ENCODE measurements around the gene MRTFB. TPM values are rescaled to one million over a fixed set of nuclear protein-coding genes. Genes with fewer than 3 reads are reported as not detected.
A peak's percentile ranks its signal among the peaks of the same experiment; 100 is the strongest.

The MRTFB gene
- total and polyA plus RNA-seq, 2 of the 13 experiments (the other 11 are each of a cell fraction or from before 2014, with no cell fraction given) = 11.4 to 14.0 TPM

DNA sequence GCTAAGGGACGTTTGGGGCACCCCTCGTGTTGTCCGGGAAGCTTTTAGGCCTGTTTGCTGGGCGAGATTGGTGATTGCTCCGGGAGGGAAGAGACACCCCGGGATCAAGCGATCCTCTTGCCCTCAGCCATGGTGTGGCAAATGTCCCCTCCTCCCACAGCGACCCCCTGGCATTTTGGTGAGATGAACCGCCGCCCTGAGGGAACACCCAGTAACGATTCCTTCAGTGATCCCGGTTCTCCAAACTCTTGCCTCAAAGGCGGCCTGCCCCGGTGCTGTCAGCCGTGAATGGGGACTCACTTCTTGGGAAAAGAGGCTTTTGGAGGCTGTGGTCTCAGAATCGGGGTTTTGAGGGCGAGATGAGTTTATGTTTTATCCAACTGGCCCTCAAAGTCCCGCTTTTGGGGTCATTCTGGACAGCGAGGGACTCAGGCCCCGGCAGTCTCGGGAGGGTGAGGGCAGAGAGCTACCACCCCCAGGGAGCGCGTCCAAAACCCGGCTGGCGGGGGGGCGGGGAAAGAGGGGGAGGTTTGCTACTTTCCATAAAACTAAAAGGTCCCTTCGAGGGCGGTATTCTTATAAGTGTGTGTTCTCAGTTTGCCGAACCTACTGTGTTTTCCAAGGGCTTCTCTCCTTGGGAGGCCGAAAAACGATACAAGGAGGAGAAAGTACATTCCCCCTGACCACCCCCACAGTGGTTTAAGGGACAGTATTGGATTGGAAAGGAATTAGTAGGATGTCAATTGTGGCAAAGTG is 232.7 kb downstream of the MRTFB start (continued):
- TF ChIP-seq, protein P1, sequence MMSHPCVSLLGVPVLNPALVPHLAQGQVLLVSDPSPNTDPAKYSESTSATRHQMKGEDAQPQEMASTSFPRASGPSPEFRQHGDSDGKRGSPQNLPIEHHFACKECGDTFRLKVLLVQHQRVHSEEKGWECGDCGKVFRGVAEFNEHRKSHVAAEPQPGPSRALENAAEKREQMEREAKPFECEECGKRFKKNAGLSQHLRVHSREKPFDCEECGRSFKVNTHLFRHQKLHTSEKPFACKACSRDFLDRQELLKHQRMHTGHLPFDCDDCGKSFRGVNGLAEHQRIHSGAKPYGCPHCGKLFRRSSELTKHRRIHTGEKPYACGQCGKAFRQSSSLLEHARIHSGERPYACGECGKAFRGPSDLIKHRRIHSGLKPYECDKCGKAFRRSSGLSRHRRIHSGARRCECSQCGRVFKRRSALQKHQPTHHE (CRISPR knock-in tag; IDR thresholded peaks at IDR 0.05; ENCODE audit: borderline replicate concordance) = peak; percentile 66; the same call in 1 of the 2 replicates
- TF ChIP-seq, protein P2, sequence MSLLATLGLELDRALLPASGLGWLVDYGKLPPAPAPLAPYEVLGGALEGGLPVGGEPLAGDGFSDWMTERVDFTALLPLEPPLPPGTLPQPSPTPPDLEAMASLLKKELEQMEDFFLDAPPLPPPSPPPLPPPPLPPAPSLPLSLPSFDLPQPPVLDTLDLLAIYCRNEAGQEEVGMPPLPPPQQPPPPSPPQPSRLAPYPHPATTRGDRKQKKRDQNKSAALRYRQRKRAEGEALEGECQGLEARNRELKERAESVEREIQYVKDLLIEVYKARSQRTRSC (CRISPR knock-in tag; IDR thresholded peaks at IDR 0.05; ENCODE audit: low read depth) = 0 out of 2 replicates have a peak, but pooled peaks have one; percentile 71
- TF ChIP-seq WIZ (CRISPR knock-in tag; IDR thresholded peaks at IDR 0.05) = no peak
- TF ChIP-seq SRY (CRISPR knock-in tag; IDR thresholded peaks at IDR 0.05) = no peak
- no peak for TF ChIP-seq CREB1 (IDR thresholded peaks at IDR 0.05)
- no peak for TF ChIP-seq CREB1 (CRISPR knock-in tag; IDR thresholded peaks at IDR 0.05)
- TF ChIP-seq KDM4B (CRISPR knock-in tag; IDR thresholded peaks at IDR 0.05) = no peak
- TF ChIP-seq PITX1 (CRISPR knock-in tag; IDR thresholded peaks at IDR 0.05) = 0 out of 2 replicates have a peak, but pooled peaks have one; percentile 36
- TF ChIP-seq HNRNPL (IDR thresholded peaks at IDR 0.05; ENCODE audit: low read depth, low read length) = peak; percentile 78; the same call in 1 of the 2 replicates
- no peak for TF ChIP-seq GLI4 (CRISPR knock-in tag; IDR thresholded peaks at IDR 0.05; ENCODE audit: borderline replicate concordance)
- TF ChIP-seq ZNF891 (CRISPR knock-in tag; IDR thresholded peaks at IDR 0.05) = peak; percentile 59; the same call in 1 of the 2 replicates
- TF ChIP-seq ZNF343 (CRISPR knock-in tag; IDR thresholded peaks at IDR 0.05) = 0 out of 2 replicates have a peak, but pooled peaks have one; percentile 38
- TF ChIP-seq, protein P3, sequence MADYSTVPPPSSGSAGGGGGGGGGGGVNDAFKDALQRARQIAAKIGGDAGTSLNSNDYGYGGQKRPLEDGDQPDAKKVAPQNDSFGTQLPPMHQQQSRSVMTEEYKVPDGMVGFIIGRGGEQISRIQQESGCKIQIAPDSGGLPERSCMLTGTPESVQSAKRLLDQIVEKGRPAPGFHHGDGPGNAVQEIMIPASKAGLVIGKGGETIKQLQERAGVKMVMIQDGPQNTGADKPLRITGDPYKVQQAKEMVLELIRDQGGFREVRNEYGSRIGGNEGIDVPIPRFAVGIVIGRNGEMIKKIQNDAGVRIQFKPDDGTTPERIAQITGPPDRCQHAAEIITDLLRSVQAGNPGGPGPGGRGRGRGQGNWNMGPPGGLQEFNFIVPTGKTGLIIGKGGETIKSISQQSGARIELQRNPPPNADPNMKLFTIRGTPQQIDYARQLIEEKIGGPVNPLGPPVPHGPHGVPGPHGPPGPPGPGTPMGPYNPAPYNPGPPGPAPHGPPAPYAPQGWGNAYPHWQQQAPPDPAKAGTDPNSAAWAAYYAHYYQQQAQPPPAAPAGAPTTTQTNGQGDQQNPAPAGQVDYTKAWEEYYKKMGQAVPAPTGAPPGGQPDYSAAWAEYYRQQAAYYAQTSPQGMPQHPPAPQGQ (CRISPR knock-in tag; IDR thresholded peaks at IDR 0.05; ENCODE audit: borderline replicate concordance) = 0 out of 2 replicates have a peak, but pooled peaks have one; percentile 40
- peak; percentile 37; the same call in 1 of the 2 replicates for TF ChIP-seq PRMT3 (CRISPR knock-in tag; IDR thresholded peaks at IDR 0.05; ENCODE audit: borderline replicate concordance, low read depth)
- TF ChIP-seq ZNF605 (CRISPR knock-in tag; IDR thresholded peaks at IDR 0.05) = peak; percentile 72
- TF ChIP-seq MAFG (CRISPR knock-in tag; IDR thresholded peaks at IDR 0.05) = no peak
- TF ChIP-seq ZNF367 (CRISPR knock-in tag; IDR thresholded peaks at IDR 0.05; ENCODE audit: borderline replicate concordance) = no peak; the same call in 1 of the 2 replicates
- TF ChIP-seq, protein P4, sequence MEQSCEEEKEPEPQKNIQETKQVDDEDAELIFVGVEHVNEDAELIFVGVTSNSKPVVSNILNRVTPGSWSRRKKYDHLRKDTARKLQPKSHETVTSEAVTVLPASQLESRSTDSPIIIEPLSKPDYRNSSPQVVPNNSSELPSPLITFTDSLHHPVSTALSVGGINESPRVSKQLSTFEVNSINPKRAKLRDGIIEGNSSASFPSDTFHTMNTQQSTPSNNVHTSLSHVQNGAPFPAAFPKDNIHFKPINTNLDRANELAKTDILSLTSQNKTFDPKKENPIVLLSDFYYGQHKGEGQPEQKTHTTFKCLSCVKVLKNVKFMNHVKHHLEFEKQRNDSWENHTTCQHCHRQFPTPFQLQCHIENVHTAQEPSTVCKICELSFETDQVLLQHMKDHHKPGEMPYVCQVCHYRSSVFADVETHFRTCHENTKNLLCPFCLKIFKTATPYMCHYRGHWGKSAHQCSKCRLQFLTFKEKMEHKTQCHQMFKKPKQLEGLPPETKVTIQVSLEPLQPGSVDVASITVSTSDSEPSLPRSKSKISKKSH (CRISPR knock-in tag; IDR thresholded peaks at IDR 0.05; ENCODE audit: borderline replicate concordance) = peak; percentile 92
- TF ChIP-seq, protein P5, sequence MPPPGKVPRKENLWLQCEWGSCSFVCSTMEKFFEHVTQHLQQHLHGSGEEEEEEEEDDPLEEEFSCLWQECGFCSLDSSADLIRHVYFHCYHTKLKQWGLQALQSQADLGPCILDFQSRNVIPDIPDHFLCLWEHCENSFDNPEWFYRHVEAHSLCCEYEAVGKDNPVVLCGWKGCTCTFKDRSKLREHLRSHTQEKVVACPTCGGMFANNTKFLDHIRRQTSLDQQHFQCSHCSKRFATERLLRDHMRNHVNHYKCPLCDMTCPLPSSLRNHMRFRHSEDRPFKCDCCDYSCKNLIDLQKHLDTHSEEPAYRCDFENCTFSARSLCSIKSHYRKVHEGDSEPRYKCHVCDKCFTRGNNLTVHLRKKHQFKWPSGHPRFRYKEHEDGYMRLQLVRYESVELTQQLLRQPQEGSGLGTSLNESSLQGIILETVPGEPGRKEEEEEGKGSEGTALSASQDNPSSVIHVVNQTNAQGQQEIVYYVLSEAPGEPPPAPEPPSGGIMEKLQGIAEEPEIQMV (CRISPR knock-in tag; IDR thresholded peaks at IDR 0.05; ENCODE audit: low read depth) = no peak
- TF ChIP-seq ZNF781 (CRISPR knock-in tag; IDR thresholded peaks at IDR 0.05; ENCODE audit: borderline replicate concordance, not compliant biosample characterization) = peak; percentile 50
- no peak for TF ChIP-seq SOX6 (IDR thresholded peaks at IDR 0.05)
- no peak for TF ChIP-seq SOX6 (CRISPR knock-in tag; IDR thresholded peaks at IDR 0.05)

All from HepG2 (cell line).